Activated CD8-positive, alpha-beta memory T cell treated with anti-CD3 and anti-CD28 coated beads, Interleukin-2, amount 50 U/mL, for 48 hours (primary cell): ENCODE measurements around the gene CDKN2C.
"Not testable (repeated sequence)": the region's sequence is repeated elsewhere in the genome, so short reads cannot be mapped to it uniquely, and the experiment has no call there.

Source experiments
- DNase-seq: peaks from one replicate; pipeline ENCODE4 v3.0.0-alpha.2; 2020

Gene CDKN2C

GRCh38 chr1:50981741-50982140 is 11.7 kb downstream of the CDKN2C start:
- no peak for DNase-seq

DNA sequence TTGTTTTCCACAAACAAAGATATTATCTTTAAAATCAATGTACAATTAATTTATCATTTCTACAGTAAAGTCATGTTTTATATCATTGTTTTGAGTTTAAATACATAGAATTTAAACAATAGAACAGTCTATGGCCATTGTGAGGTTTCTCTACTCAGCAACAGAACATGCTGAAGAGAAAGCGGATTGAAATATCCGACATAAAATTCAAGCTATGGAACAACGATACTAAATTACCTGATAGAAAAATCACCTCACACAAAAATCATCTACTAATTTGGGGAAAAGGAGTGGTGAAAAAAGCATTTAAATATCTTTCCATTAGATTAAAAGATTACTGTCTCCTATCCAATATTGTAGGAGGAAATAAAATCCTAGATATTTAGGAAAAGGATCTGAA is 12.6 kb downstream of the CDKN2C start:
- DNase-seq, result no peak

GRCh38 chr1:50983219-50983802 is 13.3 kb downstream of the CDKN2C start:
- DNase-seq, result no peak

GRCh38 chr1:50985094-50985493 is 15.0 kb downstream of the CDKN2C start:
- DNase-seq, result no peak

- DNase-seq, result no peak
These were observed 16.6 kb downstream of the CDKN2C start for GRCh38 chr1:50986653-50987052.

GRCh38 chr1:50989694-50990093 is 19.6 kb downstream of the CDKN2C start:
- no peak for DNase-seq

GRCh38 chr1:50992532-50993318 is 22.7 kb downstream of the CDKN2C start:
- no peak for DNase-seq

- no peak for DNase-seq
These were observed 23.6 kb downstream of the CDKN2C start for GRCh38 chr1:50993645-50994044.

DNA sequence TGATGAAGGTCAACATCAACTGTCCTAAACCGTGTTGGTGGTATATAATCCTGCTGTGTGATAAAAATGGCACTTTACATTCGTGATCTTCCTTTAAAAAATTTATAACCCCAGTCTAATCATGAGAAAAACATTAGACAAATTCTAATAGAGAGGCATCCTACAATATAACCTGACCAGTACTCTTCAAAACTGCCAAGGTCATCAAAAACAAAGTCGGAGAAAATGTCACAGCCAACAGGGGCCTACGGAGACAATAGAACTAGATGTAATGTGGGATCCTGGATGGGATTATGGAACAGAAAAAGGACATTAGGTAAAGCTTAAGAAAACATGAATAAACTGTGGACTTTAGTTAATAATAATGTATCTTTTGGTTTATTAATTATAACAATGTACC is 25.0 kb downstream of the CDKN2C start:
- no peak for DNase-seq

GRCh38 chr1:50995651-50996050 is 25.6 kb downstream of the CDKN2C start:
- no peak for DNase-seq

DNA sequence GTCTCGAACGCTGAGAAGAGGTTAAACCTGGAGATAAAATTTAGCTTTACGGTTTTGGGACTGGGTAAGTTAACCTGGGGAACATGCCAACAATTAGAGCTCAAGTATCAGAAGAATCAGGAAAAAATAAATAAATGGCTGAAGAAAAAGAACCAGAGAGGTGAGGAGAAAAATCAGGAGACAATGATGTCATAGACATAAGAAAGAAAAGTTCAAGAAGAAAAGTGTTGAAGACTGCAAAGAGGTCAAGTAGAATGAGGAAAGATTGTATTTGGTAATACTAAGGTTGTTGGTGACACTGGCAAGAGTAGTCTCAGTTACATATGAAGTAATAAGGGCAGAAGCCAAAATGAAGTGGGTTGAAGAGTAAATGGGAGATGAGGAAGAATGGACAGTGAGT is 26.0 kb downstream of the CDKN2C start:
- no peak for DNase-seq

DNA sequence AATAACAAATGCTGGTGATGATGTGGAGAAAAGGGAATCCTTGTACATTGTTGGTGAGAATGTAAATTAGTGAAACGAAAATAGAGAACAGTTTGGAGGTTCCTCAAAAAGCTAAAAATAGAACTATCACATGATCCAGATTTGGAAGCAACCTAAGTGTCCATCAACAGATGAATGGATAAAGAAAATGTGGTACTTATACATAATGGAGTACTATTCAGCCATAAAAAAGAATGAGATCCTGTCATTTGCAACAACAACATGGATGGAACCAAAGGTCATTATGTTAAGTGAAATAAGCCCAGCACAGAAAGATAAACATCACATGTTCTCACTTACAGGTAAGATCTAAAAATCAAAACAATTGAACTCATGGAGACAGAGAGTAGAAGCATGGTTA is 29.3 kb downstream of the CDKN2C start:
- DNase-seq, result not testable (repeated sequence)

DNA sequence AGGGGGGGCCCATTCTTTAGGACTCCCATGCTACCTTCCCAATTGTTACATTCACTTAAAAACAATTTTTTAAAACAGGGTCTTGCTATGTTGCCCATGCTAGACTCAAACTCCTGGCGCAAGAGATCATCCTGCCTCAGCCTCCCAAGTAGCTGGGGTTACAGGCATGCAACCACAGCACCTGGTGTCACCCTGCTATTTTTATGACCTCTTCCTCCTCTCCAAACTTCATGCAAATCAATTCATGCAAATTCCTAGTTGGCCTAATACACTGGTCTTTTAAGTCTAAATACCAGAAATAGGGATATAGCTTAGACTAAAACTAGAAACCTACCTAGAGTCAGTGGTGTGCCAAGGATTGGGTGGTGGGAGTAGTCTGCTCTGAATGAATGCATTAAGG is 30.1 kb downstream of the CDKN2C start:
- DNase-seq, result no peak

GRCh38 chr1:51000651-51001050 is 30.6 kb downstream of the CDKN2C start:
- no peak for DNase-seq

- no peak for DNase-seq
These were observed 32.5 kb downstream of the CDKN2C start for GRCh38 chr1:51002516-51002915.

DNA sequence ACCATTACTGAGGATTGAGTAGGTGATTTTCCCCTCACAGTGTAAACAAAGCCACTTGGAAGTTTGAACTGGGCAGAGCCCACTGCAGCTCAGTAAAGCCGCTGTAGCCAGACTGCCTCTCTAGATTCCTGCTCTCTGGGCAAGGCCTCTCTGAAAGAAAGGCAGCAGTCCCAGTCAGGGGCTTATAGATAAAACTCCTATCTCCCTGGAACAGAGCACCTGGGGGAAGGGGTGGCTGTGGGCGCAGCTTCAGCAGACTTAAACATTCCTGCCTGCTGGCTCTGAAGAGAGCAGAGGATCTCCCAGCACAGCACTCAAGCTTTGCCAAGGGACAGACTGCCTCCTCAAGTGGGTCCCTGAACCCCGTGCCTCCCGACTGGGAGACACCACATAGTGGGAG is 35.5 kb downstream of the CDKN2C start:
- not testable (repeated sequence) for DNase-seq

DNA sequence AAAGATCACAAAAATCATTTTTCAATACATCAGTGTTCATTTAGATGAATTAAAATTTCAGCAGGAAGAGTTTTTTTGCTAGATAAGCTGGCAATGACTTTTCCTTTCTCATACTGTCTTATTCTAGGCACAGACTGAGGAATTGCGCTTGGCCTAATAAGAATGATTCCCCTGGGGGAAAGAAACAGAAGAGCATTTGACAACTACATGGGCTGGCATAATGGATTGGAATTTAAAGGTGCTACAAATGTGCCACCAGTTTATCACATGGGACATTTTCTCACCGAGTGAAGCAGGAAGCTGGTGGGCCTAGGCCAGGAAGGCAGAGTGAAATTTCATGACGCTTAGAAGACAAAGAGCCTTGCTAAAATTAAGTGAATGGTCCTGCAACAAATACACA is 39.3 kb downstream of the CDKN2C start:
- DNase-seq, result no peak

DNA sequence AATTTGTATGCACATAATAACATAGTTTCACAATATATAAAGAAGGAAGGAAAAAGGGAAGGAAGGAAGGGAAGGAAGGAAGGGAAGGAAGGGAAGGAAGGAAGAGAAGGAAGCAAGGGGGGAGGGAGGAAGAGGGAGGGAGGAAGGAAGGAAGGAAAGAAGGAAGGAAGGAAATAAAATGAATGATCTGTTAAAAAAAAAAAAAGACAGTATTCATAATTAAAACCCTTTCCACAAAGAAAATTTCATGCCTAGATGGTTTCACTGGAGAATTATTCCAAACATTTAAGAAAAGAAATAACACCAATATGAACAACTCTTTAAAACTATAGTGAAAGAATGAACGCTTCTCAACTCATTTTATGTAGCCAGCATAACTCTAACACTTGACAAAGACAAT is 44.8 kb downstream of the CDKN2C start:
- DNase-seq, result no peak

DNA sequence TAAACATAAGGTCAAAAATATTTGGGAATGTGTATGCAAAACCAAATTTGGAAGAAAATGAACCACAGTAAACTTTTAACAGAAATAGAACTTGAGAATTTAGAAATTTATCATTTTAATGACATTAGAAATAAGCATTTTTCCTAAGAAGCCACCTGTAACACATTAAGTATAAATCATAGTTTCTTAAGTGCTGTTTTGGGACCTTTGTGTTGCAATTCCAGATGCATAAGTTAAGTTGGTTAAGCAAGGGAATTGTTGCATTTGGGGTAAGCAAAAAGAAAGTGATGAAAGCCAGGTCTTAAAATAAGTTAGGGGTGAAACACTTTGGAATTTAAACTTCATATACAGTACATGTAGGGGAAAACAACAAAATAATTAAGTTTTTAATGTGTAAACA is 49.8 kb downstream of the CDKN2C start:
- DNase-seq, result no peak
